GM18519 (cell line): ENCODE measurements around the gene ITGB1BP1.
"Not testable (repeated sequence)": the region's sequence is repeated elsewhere in the genome, so short reads cannot be mapped to it uniquely, and the experiment has no call there.

ENCODE experiments used
- ATAC-seq: cut with Tn5 transposase; IDR thresholded peaks from one replicate; pipeline ENCODE4 v1.9.1; 2021; ENCODE audit warnings: mild to moderate bottlenecking, moderate library complexity; ENCODE audit not compliant: unreplicated experiment, low FRiP score

ITGB1BP1 gene

GRCh38 chr2:9401646-9402371 is 21.5 kb downstream of the ITGB1BP1 start:
- no peak for ATAC-seq

- no peak for ATAC-seq
These were observed 22.2 kb downstream of the ITGB1BP1 start for GRCh38 chr2:9401059-9401547.

GRCh38 chr2:9400268-9401058 is 22.9 kb downstream of the ITGB1BP1 start:
- no peak for ATAC-seq

DNA sequence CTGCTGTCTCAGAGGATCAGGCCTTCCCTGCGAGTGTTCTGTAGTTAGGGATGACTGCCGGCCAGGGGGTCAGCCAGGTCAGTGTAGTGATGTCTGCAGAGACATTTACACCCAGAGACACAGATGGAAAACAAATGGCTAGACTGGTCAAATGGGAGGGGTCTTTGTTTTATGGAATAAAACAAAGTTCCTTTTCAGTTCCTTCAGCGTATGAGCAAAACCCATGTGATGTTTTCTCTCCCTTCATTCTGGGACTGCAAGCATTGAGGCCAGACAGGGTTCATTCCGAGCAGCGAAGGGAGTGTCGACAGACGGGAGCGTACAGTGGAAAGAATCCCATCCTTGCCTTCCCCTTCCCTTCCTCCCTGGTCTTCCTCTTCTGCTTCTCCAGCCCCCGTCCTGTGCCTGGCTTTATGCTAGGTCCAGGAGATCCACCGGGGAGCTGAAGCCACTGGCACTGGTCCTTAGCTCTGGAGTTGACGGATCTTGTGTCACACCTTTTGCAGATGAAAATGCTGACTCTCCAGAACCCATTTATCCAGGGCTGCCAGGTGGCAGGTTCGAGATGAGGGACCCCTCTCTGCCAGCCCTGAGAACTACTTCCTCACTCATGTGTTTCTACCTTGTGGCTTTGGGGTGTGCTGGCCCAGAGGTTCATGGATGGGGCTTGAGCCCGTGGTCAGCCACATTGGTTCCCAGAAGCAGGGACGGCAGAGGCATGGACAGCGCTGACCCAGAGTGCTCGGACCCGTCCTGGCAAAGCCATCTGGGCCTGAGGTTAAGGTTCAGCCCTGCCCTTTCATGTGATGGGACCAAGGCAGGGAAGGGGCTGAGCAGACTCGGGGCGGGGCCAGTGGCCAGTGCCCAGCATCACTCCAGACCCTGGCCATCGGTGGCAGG is 24.2 kb downstream of the ITGB1BP1 start:
- ATAC-seq: no peak

- not testable (repeated sequence) for ATAC-seq
These were observed 25.1 kb downstream of the ITGB1BP1 start for GRCh38 chr2:9398251-9398650.

DNA sequence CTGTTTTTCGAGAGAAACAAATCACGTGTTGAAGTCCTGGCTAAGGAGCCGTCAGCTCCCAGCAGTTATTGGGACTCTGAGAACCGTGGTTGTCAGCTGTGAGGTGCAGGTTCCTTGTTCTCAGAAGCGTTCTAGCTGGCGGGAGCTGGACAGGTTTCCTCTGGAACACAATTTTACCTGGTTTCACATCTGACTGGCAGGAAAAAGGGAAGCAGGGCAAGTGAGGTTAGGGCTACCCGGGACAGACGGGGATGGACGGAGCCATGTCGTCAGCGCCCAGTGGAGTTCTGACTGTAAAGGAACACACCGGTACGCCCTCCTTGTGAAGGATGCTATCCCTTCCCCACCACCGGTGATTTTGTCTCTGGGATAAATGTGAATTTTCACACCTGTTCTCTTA is 26.1 kb downstream of the ITGB1BP1 start:
- ATAC-seq: no peak

- no peak for ATAC-seq
These were observed 28.5 kb downstream of the ITGB1BP1 start for GRCh38 chr2:9394816-9395215.

DNA sequence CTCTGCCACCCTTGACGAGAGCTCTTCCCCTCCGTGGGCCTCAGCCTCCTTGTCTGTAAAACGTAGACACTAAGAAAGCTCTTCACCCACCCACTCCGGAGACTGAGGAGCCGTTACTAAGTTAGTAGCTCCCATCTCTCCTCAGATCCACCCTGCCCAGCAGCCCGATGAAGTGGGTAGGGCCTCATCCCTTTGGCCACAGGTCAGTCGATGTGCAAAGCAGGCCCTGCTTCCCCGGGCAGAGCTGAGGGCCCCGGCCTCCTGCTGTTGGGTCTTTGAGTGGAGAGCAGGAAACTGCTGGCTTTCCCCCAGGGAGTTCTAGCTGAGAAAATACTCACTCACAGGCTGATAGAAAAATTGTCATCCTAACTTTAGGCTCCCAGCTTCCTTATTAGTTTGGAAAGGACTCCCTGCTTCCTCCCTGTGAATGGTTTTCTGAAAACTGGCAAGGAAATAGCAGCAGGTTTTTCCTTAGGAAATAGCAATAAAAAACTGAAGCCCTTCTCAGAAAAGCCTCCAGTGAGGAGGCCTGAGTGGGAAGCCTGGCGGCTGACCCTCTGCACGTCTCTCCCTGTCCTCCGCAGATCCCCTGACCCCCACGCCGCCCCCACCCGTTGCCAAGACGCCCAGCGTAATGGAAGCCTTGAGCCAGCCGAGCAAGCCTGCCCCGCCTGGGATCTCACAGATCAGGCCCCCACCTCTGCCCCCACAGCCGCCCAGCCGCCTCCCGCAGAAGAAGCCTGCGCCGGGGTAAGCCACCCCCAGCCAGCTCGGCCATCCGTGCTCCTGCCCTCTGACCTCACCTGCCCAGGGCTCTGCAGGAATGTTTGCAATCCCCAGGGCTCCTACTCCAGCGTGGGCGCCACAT is 30.2 kb downstream of the ITGB1BP1 start:
- no peak for ATAC-seq

- no peak for ATAC-seq
These were observed 31.2 kb downstream of the ITGB1BP1 start for GRCh38 chr2:9391961-9392720.

- ATAC-seq: no peak
These were observed 32.3 kb downstream of the ITGB1BP1 start for GRCh38 chr2:9390991-9391390.

GRCh38 chr2:9390151-9390850 is 33.0 kb downstream of the ITGB1BP1 start:
- ATAC-seq: no peak

GRCh38 chr2:9388950-9389911 is 34.1 kb downstream of the ITGB1BP1 start:
- ATAC-seq: no peak

GRCh38 chr2:9388199-9388681 is 35.1 kb downstream of the ITGB1BP1 start:
- ATAC-seq: no peak

DNA sequence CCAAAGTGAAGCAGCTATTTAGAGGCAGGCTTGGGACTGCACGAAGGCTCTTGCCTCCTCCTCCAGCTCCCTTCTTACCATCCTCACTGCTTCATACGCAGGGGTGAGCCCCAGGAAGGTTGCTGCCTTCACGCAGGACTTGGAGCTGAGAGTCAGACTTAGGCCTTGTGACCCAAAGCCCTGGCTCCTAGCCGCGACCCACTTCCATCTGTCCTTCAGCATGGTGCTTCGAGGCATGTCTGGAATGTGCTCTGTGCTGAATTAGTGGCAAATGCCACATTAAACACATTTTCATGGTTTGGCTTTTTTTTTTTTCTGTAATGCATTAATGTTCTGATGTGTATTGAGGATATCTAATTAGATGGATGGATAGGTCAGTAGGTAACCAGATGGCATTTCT is 37.5 kb downstream of the ITGB1BP1 start:
- no peak for ATAC-seq

DNA sequence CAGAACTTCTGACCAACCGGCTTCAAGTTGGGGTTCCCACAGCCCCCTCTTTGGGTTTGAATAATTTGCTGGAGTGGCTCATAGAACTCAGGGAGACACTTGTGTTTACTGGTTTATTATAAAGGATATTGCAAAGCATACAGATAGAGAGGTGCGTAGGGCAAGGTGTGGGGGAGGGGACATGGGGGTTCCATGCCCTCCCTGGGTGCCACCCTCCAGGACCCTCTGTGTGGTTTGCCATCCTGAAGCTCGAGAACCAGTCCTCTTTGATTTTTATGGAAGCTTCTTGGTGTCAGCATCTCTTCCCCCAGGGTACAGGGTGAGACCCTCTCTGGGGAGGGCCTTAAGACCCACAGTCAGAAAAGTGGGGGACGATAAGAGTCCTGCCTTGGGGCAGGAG is 38.8 kb downstream of the ITGB1BP1 start:
- ATAC-seq: no peak

DNA sequence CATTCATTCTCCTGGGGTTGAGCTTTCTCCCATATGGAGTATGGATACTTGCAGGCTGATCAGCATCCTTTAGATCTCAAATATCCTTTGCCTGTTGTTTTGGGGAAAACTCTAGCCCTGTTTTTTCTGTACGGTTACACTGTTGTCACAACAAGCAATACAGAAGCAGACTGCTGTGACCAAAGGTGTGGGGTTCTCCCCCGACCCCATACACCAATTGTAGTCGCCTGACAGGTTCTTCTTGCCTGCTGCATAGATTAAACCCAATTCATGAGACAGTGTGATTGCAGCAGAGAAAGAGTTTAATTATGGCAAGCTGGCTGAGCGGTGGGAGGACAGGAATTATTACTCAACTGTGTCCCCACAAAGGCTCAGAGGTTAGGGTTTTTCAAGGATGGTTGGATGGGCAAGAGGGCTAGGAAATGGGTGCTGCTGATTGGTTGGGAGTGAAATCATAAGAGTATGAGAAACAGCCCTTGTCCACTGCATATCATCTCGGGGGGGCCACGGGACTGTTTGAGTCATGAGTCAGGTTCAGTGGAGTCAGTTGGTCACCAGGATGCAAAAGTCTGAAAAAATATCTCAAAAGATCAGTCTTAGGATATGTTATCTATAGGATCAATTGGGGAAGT is 40.6 kb downstream of the ITGB1BP1 start:
- no peak for ATAC-seq
